ENCODE data around the gene SCRT2. TPM values are rescaled to one million over a fixed set of nuclear protein-coding genes. Genes with fewer than 3 reads are reported as not detected.

The SCRT2 gene
- total RNA-seq, 1 experiment from 2014 or later, result not detected

DNA sequence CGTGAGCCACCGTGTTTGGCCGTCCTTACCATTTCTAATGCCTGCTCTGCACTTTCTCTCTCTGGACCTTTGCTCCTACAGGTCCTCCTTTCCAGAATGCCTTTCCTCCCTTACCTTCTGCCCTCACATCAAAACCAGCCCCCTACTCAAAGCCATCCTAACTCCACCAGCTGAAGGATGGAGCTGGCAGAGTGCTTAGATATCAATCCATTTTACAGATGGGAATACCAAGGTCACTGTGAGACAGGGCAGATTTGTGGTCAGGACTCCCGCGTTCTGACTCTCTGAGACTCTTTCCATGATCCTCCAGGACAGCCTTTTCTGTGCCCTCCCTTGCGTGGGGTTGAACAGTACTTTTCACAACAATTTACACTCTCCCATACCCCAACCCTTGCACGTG is 41.7 kb upstream of the SCRT2 start:
- no peak overlapping the region for H3T11ph ChIP-seq (ENCODE audit: low read length)
- H3K4ac ChIP-seq (ENCODE audit: low read depth, low read length), result no peak overlapping the region
- H4K91ac ChIP-seq (ENCODE audit: insufficient read length, low read depth, low read length), result no peak overlapping the region
- H3K4me1 Mint-ChIP-seq, result peaks cover 11% of the 10 kb centered on the region in 2 experiments
- TF ChIP-seq, protein P1, sequence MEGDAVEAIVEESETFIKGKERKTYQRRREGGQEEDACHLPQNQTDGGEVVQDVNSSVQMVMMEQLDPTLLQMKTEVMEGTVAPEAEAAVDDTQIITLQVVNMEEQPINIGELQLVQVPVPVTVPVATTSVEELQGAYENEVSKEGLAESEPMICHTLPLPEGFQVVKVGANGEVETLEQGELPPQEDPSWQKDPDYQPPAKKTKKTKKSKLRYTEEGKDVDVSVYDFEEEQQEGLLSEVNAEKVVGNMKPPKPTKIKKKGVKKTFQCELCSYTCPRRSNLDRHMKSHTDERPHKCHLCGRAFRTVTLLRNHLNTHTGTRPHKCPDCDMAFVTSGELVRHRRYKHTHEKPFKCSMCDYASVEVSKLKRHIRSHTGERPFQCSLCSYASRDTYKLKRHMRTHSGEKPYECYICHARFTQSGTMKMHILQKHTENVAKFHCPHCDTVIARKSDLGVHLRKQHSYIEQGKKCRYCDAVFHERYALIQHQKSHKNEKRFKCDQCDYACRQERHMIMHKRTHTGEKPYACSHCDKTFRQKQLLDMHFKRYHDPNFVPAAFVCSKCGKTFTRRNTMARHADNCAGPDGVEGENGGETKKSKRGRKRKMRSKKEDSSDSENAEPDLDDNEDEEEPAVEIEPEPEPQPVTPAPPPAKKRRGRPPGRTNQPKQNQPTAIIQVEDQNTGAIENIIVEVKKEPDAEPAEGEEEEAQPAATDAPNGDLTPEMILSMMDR (conservative IDR thresholded peaks at IDR 0.05), result no peak
- peaks cover 3% of the 10 kb centered on the region; the same call in 1 of the 2 replicates for H3K4me1 ChIP-seq (ENCODE audit: insufficient read depth, low read length)
- H3K27me3 Mint-ChIP-seq (ENCODE audit: low read depth), result peaks cover 18% of the 10 kb centered on the region
- no peak overlapping the region for H2BK12ac ChIP-seq (ENCODE audit: insufficient read length, low read depth, low read length)
- H3K79me1 ChIP-seq (ENCODE audit: insufficient read depth, low read depth, low read length, poor library complexity, severe bottlenecking), result no peaks in the 10 kb centered on the region
- H3K23ac ChIP-seq (ENCODE audit: insufficient read length, low read depth, low read length), result no peak overlapping the region
- peaks cover 6 to 8% of the 10 kb centered on the region in 2 experiments; a peak in 3 of 5 replicates for H3K9me3 Mint-ChIP-seq
- no peak overlapping the region for H2AK5ac ChIP-seq (ENCODE audit: insufficient read length, low read length)
- H4K8ac ChIP-seq (replicated peaks; ENCODE audit: insufficient read length, low read depth, low read length), result no peak overlapping the region
- no peaks in the 10 kb centered on the region for H4K20me1 ChIP-seq (ENCODE audit: control insufficient read depth, insufficient read depth, insufficient read length)
- H2BK20ac ChIP-seq (ENCODE audit: low read depth, low read length, poor library complexity, severe bottlenecking), result no peak overlapping the region
- no peak overlapping the region for H2BK15ac ChIP-seq (ENCODE audit: low read depth, low read length)
- no peak overlapping the region for H3K9ac ChIP-seq (ENCODE audit: extremely low read depth, insufficient read length, low read length)
- H3K9me3 ChIP-seq (ENCODE audit: control insufficient read depth, low read depth, low read length), result no peaks in the 10 kb centered on the region
- H3K79me2 ChIP-seq (ENCODE audit: insufficient read depth, low read length), result no peaks in the 10 kb centered on the region
- H3K4me2 ChIP-seq (ENCODE audit: insufficient read depth, insufficient read length, low read length), result no peak overlapping the region
- no peak overlapping the region for H2AFZ ChIP-seq (ENCODE audit: low read length)
- no peak overlapping the region for H3K27ac Mint-ChIP-seq
- H3K14ac ChIP-seq (ENCODE audit: insufficient read depth, low read length), result no peak overlapping the region
- no peak overlapping the region for H3K27ac ChIP-seq (ENCODE audit: insufficient read length, low read depth, low read length)
- no peak overlapping the region for H2BK5ac ChIP-seq (ENCODE audit: insufficient read length, low read length)
- H3K18ac ChIP-seq (ENCODE audit: insufficient read length, low read depth, low read length), result no peak overlapping the region
- no peak for DNase-seq
- H2BK120ac ChIP-seq (ENCODE audit: low read depth, low read length, poor library complexity, severe bottlenecking), result no peak overlapping the region
- no peaks in the 10 kb centered on the region for H3K23me2 ChIP-seq (ENCODE audit: insufficient read length, low read depth, low read length, poor library complexity, severe bottlenecking)
- H4K5ac ChIP-seq (ENCODE audit: insufficient read length, low read depth, low read length), result no peak overlapping the region
- H3K56ac ChIP-seq (ENCODE audit: insufficient read length, low read depth, low read length), result no peak overlapping the region
- no peaks in the 10 kb centered on the region; the same call in 1 of the 2 replicates for H3K27me3 ChIP-seq (ENCODE audit: insufficient read depth, low read length)
- no peak overlapping the region for H3K4me3 Mint-ChIP-seq
- WGBS (ENCODE audit: extremely low coverage, insufficient read length, low lambda C conversion rate), result no CpG with 5 or more reads among the region's 7 CpGs
- peaks cover 0 to 1% (median 0%) of the 10 kb centered on the region in 3 experiments; a peak in 2 of 7 replicates for H3K36me3 Mint-ChIP-seq (ENCODE audit: insufficient read depth in 1 of 3, low read depth in 3 of 3)

All from H9 (cell line).